DOHH2 (cell line): ENCODE data around the gene CENPU.

Source experiments
- CTCF ChIP-seq: fragments of 200-600 bp; sonication (generic); IDR thresholded peaks from one replicate; pipeline ENCODE4 v1.5.1; 2014; ENCODE audit warnings: antibody characterized with exemption, mild to moderate bottlenecking, low read depth, low read length; ENCODE audit not compliant: poor library complexity, severe bottlenecking
- EZH2phosphoT487 ChIP-seq: fragments of 200-600 bp; sonication (generic); IDR thresholded peaks from 2 replicates; pipeline ENCODE4 v1.6.1; 2017; ENCODE audit warnings: borderline replicate concordance, mild to moderate bottlenecking, antibody characterized with exemption, low read length, moderate library complexity, mixed read lengths

- TF ChIP-seq CTCF (no peak), EZH2phosphoT487 (no peak)
These were observed 42.9 kb upstream of the CENPU start for GRCh38 chr4:184776821-184777220.
